HL-60 (cell line): ENCODE results near the gene DNAJB6.

Source experiments
- DNase-seq, 2 experiments: peaks; one replicate each; pipeline ENCODE4 v3.0.0-alpha.2; 2010 to 2020; ENCODE audit warnings: low read depth in 1 of 2, low spot score in 1 of 2
- H3K27ac ChIP-seq: fragments of 250-450 bp; sonication (Bioruptor Pico); replicated peaks from 2 replicates; pipeline ENCODE4 v1.5.1; 2020; ENCODE audit warnings: mild to moderate bottlenecking, moderate library complexity
- H3K27me3 ChIP-seq: fragments of 250-450 bp; sonication (Bioruptor Pico); 2 replicates; pipeline ENCODE4 v1.5.1; 2021; ENCODE audit warnings: mild to moderate bottlenecking, moderate library complexity; ENCODE audit not compliant: insufficient read depth, poor library complexity, severe bottlenecking
- H3K4me3 ChIP-seq: replicated peaks from 2 replicates; pipeline ENCODE4 v1.5.1; 2011; ENCODE audit warnings: mild to moderate bottlenecking, control low read depth, low read length; ENCODE audit not compliant: insufficient read depth
- GABPA ChIP-seq: IDR thresholded peaks from 2 replicates; pipeline ENCODE4 v1.6.1; 2012; ENCODE audit warnings: low read depth
- POLR2AphosphoS5 ChIP-seq: IDR thresholded peaks from 2 replicates; pipeline ENCODE4 v1.6.1; 2012; ENCODE audit warnings: low read depth
- REST ChIP-seq: IDR thresholded peaks from 2 replicates; pipeline ENCODE4 v1.6.1; 2012; ENCODE audit warnings: low read depth; ENCODE audit not compliant: insufficient replicate concordance
- SPI1 ChIP-seq: IDR thresholded peaks from 2 replicates; pipeline ENCODE4 v1.6.1; 2012; ENCODE audit warnings: low read depth, mild to moderate bottlenecking, borderline replicate concordance
- TF ChIP-seq, protein P1 (sequence below): IDR thresholded peaks from one replicate; pipeline ENCODE4 v1.5.1; 2011; ENCODE audit warnings: low read length, control low read depth, inconsistent platforms; ENCODE audit not compliant: insufficient read depth

The DNAJB6 gene

DNA sequence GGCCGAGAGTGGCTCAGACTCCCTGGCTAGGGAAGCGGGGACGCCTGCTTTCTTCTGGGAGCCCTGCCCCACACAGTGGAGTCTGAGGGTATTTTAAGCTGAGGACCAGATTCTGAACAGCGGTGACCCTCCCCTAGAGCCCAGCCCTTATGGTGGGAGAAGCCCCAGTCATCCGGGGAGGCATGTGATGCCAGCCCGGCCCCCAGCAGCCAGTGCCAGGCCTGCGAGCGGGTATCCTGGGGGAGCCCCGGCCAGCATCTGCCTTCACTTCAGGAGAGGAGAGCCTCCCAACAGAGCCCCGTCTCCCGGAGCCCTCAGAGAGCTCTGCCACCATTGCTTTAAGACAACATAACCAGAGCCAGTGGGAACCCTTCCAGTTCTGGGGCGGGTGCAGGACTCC lies 41.5 kb upstream of the DNAJB6 start:
- no peaks in the 10 kb centered on the region for H3K27me3 ChIP-seq
- no peak for DNase-seq
- no peak overlapping the region for H3K4me3 ChIP-seq
- H3K27ac ChIP-seq: no peak overlapping the region
- TF ChIP-seq, protein P1, sequence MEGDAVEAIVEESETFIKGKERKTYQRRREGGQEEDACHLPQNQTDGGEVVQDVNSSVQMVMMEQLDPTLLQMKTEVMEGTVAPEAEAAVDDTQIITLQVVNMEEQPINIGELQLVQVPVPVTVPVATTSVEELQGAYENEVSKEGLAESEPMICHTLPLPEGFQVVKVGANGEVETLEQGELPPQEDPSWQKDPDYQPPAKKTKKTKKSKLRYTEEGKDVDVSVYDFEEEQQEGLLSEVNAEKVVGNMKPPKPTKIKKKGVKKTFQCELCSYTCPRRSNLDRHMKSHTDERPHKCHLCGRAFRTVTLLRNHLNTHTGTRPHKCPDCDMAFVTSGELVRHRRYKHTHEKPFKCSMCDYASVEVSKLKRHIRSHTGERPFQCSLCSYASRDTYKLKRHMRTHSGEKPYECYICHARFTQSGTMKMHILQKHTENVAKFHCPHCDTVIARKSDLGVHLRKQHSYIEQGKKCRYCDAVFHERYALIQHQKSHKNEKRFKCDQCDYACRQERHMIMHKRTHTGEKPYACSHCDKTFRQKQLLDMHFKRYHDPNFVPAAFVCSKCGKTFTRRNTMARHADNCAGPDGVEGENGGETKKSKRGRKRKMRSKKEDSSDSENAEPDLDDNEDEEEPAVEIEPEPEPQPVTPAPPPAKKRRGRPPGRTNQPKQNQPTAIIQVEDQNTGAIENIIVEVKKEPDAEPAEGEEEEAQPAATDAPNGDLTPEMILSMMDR: no peak
- TF ChIP-seq POLR2AphosphoS5: no peak
- no peak for TF ChIP-seq GABPA
- no peak for TF ChIP-seq REST
- no peak for TF ChIP-seq SPI1

DNA sequence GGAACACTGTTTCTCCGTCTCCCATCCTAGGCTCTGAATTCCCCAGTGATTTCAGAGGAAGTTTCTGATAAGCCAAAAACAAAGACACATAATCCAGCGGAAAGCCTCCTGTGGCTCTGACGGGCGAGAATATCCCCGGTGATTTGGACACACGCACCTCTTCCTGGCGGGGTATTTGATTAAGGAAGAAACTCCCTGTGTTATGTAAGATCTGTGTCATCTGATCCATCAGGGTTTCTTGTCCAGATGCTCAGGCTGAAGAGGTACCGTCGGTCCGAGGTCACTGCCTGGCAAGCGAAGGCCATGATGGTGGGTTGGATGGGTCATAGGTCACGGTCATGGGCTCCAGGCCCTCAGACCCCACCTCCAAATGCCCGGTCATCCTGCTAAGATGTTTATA lies 39.6 kb upstream of the DNAJB6 start:
- H3K27ac ChIP-seq: no peak overlapping the region
- H3K27me3 ChIP-seq: no peaks in the 10 kb centered on the region
- no peak overlapping the region for H3K4me3 ChIP-seq
- no peak for DNase-seq
- no peak for TF ChIP-seq SPI1
- no peak for TF ChIP-seq GABPA
- no peak for TF ChIP-seq REST
- TF ChIP-seq, protein P1: no peak
- no peak for TF ChIP-seq POLR2AphosphoS5

GRCh38 chr7:157299317-157299612 lies 37.5 kb upstream of the DNAJB6 start:
- Histone ChIP-seq H3K4me3 (no peak overlapping the region), H3K27ac (peak overlapping the region; percentile 97), H3K27me3 (no peaks in the 10 kb centered on the region)
- TF ChIP-seq, protein P1: no peak
- no peak for TF ChIP-seq GABPA
- TF ChIP-seq POLR2AphosphoS5: no peak
- TF ChIP-seq SPI1: no peak
- TF ChIP-seq REST: no peak
- no peak for DNase-seq
